Measurements from ENCODE around the gene TPD52L1. TPM values are rescaled to one million over a fixed set of nuclear protein-coding genes. Genes with fewer than 3 reads are reported as not detected.

The TPD52L1 gene
- polyA plus RNA-seq, 1 donor, result 46.1 TPM

DNA sequence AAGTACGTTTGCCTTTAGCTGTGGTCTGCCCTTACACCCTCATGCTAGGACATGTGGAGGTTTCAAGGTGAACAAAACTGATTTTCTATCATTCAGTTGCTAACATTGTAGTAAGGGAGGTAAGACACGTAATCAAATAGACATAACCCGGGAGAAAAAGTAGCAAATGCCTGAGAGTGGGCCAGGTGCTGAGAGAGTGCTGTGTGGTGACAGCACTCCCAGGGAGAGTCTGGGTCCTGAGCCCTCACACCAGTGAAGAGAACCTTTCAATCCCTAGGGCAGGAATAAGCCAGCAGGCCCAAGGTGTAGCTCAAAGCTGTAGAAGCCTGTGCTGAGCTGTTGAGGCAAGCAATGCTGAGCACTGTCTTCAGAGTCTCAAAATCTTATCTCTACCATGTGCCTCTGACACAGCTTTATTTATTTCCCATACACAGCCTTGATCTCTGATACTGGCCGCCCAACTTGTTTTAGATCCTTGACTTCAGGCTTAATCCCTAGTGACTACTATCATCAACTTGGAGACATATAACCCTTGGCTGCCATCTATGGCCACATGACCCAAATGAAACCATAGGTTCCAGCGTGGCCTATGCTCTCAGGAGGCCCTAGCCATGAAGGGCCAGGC is 55.2 kb downstream of the TPD52L1 start:
- no peak for DNase-seq (ENCODE audit: low read depth)

DNA sequence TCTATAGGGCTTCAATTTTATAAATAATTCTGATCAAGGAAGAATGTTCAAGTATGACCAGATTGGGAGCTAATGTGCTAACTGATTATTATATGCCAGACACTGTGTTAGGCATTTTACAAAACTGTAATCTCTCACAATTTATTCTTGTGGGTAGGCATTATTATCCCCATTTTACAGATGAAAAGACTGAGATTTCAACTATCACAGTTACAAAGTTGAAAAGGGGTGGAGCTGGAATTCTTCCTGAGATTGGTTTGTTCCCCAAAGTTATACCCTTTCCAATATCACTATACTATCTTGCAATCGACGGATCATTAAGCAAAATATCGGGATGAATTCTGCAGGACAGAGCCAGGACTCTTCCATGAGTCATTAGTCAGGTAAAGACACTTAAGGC is 57.1 kb downstream of the TPD52L1 start:
- no peak for DNase-seq (ENCODE audit: low read depth)

DNA sequence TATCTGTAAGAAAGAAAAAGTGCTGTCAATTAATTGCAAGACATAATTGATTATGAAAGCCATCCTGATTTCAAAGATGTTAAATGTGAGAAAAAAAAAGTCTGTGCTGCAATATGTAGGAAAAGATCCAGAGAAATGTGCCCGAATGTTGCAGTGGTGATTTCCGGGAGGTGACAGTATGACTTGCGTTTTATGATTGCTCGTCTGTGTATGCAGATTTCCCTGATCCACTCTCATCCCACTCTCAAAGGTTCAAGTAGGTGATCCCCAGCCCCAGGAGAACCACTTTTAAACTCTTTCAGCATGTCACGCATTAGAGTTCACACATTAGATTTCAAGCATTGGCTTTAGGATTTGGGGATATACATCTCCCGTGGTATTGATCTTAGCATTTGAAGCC is 57.8 kb downstream of the TPD52L1 start:
- no peak for DNase-seq (ENCODE audit: low read depth)

DNA sequence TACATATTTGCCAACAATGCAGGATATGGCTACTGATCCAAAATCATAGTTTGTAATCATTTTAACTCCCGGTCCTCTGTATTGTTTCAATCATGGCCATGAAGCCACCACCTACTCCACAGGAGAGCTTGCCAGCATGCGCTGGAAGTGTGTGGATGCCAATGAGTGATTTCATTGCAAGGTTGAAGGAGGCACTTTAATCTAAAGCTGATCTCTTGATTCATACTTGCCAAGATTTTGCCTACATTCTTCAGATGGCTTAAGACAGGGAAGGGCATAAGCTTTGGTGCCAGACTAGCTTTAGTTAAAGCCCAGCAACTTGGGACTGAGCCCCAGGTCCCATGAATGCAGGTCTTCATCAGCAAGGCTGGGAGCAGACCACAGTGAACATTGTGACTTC is 58.8 kb downstream of the TPD52L1 start:
- no peak for DNase-seq (ENCODE audit: low read depth)

DNA sequence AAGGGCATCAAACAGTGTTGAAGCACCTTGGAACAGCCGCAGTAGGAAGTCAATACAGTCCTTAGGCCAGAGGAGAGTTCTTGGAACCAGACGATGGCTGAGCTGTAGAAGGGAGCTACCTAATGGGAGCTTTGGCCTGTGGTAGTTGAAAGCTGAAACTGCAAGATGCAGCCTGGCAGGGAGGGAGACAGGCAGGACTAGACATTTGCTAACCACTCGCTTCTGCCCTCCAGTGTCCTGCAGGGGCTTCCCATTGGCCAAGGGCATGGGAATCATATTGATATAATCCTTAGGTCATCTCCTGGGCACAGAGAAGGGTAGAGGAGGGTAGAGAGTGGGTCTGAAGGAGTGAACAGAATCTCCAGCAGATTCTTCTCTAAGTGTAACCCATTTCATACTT is 60.4 kb downstream of the TPD52L1 start:
- no peak for DNase-seq (ENCODE audit: low read depth)

DNA sequence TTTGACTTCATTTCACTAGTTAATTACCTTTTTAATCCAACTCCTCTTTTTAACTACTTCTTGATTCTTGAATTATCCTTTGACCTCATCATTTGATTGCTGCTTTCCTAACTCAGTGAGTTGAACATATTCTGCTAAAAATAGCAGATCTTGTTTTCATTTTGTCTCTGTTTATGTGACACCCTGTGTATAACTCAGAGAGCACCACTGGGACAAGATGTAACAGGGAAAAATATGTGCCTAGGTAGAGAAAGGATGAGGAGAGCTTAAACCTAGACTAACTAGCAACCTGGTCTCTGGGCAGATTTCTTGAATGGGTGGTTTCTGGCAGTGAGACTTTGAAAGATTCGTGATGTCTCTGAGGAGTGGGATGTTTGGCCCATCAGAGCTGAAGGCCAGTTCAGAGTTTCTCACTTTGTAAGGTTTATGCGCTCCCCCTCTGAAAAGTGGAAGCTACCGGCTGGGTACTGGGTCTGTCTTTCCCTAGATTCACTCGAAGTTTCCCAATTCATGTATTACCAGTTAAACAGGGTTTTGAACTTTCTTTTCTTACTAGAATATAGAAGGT is 61.8 kb downstream of the TPD52L1 start:
- DNase-seq (ENCODE audit: low read depth), result no peak

DNA sequence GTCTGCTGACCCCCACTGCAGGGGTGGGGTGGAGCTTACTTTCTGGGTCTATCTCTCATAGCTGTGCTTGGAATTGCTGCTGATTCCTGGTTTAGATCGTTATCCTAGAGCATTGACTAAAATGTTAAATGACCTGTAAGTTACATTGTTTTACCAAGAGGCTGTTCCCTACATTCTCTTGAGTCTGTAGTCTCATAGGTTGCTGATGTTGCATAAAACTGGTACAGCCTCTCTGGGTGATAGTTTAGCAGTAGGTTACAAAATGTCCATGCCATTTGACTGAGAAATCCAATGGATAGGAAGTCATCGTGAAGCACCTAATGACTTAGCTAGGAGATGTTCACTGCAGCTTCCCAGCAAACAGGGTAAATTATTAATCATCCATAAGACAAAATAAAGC is 62.4 kb downstream of the TPD52L1 start:
- no peak for DNase-seq (ENCODE audit: low read depth)

DNA sequence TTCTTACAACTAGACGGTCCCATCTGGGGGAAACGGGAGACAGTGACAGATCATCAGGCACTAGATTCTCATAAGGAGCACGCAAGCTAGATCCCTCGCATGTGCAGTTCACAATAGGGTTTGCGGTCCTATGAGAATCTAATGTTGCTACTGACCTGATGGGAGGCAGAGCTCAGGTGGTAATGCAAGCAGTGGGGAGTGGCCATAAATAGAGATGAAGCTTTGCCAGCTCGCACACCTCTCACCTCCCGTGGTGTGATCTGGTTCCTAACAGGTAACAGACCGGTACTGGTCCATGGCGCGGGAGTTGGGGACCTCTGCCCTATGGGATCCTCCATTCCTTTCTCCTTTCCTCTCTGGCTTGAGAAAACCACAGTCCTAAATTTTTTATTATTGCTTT is 63.8 kb downstream of the TPD52L1 start:
- DNase-seq (ENCODE audit: low read depth), result no peak

DNA sequence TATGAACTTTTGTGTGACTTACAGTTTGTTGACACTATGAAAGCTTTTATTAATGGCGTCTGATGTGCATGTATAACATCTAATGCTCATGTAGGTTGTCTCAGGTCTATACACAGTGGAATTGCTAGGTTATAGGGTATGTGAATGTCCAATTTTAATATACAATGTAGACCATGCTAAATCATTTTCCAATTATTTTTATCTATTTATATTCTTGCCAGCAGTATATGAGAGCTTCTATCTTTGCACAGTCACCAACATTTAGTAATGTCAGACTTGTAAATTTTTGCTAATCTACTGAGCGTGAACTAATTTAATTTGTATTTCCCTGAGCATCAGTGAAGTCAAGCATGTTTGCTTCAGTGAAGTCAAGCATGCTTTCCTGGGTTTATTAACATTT is 64.4 kb downstream of the TPD52L1 start:
- no peak for DNase-seq (ENCODE audit: low read depth)

DNA sequence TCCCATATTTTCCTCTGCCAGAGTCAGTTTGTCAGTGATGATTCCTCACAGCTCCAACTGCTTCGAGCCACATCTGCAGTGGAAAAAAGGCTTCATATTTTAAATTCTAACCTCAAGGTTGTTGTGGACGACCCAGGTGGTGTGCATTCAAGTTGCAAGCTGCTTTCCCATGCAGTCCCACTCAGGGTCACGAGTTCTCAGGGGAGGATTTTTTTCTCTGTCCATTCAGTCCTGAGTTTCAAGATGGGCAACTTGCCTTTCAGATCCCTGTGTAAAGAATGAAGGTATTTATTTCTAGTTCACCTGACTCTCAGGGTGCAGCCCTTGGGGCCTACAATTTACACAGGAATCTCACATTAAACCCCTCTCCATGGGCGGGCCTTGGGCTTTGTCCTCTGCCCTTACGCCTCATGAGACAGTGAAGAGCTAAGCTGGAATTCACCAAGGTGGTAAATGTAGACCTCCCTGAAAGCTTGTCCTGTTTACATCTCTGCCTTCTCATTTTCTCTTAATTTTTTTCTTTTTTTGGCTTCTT is 65.9 kb downstream of the TPD52L1 start:
- no peak for DNase-seq (ENCODE audit: low read depth)

DNA sequence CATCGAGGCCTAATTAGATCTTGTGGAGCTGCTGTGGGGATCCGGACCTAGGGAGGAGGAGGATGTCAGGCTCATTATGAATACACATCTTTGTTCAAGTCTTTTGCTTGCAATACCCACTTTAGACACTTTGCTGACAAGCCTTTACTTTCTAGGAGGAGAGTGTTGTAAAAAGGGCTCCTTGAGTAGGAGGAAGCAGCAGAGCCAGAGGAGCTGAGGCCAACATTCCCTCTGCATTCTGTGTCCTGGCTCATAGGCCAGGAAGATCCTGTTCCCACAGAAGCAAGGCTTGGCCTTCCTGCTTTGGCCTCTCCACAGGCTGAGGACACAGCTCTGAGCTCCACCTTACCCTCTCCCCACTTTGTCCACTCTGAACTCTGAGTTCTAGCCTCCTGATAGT is 67.1 kb downstream of the TPD52L1 start:
- DNase-seq (ENCODE audit: low read depth), result no peak

DNA sequence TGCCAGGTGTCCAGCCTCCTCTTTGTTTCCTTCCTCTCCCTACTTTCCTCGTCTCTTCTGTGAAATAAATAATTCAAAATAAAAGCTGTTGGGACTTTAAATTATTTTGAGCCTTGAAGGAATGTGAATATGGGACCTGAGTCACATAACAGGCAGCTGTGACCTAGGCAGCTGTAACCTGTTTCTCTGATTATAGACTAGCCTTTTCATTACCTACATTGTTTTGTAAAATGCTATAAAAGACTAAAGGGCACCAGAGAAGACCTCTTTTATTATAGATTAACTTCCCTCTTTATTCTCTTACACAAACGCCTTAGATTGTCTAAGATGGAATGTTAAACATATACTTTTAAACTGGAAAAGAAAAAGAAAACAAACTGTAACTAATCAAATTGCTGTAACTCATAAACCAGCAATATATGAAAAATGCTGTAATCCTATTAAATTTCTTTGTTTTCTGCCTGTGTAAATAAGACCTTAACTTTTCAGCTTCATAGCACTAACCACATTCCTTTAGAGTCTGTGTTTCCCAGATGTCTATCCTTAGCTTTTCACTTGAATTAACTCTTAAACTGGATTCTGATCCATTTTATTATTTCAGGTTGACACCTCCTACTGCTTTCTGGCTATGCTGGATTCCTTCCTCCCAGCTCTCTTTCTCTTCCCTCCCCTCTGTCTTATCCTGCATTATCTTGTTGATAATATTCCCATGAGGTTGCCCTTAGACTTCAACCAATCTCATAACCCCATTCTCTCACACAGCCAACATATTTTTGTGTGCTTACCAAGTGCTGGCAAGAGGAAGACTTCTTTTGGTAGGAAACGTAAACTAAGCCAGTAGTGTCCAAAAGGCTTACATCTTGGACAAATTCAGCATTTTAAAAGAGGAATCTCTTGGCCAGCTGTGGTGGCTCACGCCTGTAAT is 69.2 kb downstream of the TPD52L1 start:
- DNase-seq (ENCODE audit: low read depth), result no peak

DNA sequence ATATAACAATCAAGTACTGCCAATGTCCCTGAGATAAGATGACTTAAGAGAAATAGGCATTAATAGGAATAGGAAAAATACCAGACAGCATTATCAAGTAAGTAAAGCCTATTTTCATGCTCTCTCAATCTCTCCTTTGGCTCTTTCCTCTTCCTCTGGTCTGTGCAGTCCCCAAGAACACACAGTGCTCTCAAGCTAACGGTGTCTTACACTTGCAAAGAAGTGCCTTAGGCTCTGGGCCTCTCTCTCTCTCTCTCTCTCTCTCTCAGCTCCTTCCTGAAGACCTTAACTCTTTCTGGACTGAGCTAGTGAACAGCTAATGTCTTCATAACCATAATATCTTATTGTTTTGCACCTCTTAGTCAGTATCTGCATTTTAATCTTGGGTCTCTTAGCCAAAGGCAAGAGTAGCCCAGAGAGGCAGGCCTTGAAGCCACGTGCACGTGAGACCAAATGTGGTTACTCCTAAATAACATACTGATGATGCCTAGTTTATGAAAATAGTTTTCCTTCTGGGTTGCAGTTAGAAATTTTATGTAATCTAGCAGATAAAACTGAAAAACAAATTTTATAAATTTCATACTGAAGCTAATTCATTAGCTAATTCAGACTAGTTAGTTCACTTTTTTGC is 70.8 kb downstream of the TPD52L1 start:
- no peak for DNase-seq (ENCODE audit: low read depth)

DNA sequence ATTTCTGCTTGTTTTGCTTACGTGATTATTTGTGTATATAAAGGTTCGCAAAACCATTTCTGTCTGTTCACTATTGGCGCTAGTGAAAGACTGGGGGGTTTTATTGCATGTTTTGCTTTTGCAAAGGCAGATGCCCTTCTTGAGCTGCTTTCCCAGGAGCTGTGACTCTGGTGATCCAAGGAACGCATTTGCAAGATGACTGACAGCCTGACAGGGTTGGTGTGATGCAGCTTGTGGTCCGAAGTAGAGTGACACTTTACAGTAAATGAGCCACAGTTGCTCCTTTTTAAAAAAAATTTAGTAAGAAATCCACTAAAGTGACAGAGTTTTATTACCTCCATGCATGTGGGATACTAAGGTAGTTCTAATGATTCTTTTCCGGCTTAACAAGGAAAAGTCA is 73.7 kb downstream of the TPD52L1 start:
- DNase-seq (ENCODE audit: low read depth), result no peak

DNA sequence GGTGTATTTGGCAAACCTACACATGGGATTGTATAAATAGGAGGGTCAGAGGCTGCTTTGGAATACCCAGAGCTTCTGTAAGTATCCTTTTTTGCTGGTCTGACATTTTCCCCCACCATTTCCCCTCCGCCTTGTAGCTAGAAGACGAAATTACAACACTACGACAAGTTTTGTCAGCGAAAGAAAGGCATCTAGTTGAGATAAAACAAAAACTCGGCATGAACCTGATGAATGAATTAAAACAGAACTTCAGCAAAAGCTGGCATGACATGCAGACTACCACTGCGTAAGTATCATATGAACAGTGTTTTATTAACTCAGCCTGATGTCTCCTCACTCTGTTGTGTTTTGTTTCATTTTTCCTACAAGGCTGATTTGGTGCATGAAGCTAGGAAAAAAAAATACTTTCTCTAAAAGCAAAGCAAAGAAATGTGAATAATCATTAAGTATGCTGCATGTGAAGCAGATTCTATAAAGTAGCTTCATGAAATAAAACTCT is 75.5 kb downstream of the TPD52L1 start:
- DNase-seq (ENCODE audit: low read depth), result no peak

DNA sequence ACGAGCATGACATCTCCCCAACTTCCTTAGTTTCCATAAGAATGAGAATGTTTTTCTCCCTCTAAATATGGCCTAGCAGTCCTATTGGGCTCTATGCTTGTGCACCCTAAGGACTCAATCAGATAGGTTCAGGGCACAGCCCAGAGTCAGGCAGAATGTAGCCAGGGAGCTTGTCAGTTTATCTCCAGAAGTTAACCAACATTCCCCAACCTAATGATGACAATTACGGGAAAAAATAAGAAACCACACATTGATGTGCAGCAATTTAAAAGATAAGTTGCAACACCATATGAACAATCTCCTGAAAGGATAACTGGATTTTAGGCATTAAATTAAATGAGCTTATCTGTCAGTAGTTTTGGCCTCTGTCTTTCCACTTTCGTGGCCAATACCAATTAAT is 77.1 kb downstream of the TPD52L1 start:
- DNase-seq (ENCODE audit: low read depth), result no peak

DNA sequence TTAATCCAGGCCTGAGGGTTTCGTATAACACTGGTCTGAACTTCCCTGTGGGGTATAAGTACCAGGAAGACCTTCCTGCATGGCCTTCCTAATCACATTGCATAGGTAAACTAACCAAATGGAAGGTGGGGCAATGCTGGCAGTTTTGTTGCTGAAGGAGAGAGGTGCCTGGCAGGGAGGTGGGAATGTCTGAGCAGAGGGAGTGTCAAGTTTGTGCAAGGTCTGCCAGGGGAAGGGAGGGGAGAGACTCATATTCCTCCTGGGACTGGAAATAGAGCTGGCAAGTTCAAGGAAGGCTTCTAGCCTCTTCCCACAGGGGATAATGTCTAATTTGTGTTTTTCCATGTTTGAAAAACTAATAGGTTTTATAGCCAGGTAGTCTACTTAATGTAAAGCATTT is 77.6 kb downstream of the TPD52L1 start:
- no peak for DNase-seq (ENCODE audit: low read depth)

DNA sequence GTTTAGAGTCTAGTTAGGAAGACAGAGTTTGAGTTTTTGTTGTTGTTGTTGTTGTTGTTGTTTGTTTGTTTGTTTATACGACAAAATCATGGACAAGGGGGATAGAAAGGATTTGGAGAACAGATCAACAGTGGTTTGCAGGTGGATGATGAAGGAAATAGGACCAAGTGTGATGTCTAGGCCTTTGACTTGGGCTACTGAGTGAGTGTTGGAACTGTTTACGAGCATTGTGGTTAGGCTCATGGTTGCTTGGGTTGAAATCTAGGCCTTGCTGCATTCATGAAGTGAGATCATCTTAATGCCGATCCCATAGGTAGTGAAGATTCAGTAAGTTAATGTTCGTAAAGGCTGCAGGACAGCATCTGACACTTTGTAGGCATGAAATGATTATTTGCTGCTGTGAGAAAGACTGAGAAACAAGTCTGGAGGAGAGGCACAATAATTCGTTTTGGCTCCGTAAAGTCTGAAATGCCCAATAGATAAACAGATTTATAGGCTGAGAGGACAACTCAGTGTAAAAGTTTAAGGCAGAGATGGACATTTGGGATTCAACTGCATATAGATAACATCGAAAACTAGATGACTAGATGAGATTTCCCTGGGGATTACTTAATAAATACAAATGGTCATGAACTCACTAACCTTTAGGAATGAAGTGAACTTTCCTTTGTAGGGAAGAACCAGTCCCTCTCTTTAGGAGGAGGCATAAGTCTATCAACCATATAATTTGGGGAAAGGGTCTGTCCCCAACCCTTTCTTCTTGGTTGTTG is 78.2 kb downstream of the TPD52L1 start:
- no peak for DNase-seq (ENCODE audit: low read depth)

DNA sequence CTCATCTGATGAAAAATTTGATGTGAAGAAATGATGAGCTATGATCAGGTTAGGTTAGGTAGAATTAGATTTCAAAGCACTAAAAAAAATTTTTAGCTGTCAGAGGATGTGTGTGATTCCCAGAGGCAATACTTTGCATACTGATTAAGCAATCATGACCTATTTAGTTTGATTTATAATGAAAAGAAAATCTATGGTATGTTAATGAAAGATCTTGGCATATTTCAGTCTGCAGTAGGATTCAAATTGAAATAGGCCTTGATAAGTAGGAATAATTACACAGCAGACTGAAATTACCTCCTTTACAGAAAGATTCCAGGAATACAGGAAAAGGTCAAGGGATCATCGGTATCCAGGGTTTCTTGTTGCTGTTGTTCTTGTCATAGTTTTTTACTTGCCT is 78.9 kb downstream of the TPD52L1 start:
- no peak for DNase-seq (ENCODE audit: low read depth)

DNA sequence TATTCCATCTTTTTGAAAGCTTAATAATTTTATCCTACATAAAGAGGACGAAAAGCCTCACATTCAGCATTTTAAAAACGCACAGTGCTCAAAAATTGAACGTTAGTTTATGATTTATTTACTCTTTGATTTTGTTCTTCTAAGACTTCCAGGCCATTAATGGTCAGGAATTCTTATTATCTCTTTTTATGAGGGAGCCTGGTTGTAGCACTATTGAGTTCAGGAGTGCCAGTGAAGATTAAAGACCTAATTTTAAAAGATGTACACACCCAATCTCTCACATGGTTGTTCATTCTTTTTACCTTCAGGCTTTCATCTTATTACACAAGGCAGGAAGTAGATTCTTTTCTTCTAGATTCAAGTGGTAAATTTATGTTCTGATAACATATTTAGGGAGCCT is 79.6 kb downstream of the TPD52L1 start:
- no peak for DNase-seq (ENCODE audit: low read depth)

All from forelimb muscle (tissue), 1 donor.